Measurements from ENCODE around the gene KCTD16. TPM values are rescaled to one million over a fixed set of nuclear protein-coding genes. Genes with fewer than 3 reads are reported as not detected.

KCTD16 gene
- total and polyA plus RNA-seq, 12 donors, result 0.04 to 2.1 (median 0.48) TPM; not detected in 1

GRCh38 chr5:144284931-144285502 lies 114.3 kb downstream of the KCTD16 start:
- Histone ChIP-seq H3K4me3 (no peak overlapping the region), H3K4me1 (replicated peaks in 1 of 2) (no peaks in the 10 kb centered on the region), H3K36me3 (replicated peaks in 1 of 2) (no peaks in the 10 kb centered on the region), H3K9me3 (replicated peaks in 1 of 3) (no peaks in the 10 kb centered on the region), H3K27ac (no peak overlapping the region), H3K27me3 (no peaks in the 10 kb centered on the region)
- WGBS, 4 donors, result 75 to 81% (median 76%) methylated on average over 2 of the region's 2 CpGs
- TF ChIP-seq, protein P1, sequence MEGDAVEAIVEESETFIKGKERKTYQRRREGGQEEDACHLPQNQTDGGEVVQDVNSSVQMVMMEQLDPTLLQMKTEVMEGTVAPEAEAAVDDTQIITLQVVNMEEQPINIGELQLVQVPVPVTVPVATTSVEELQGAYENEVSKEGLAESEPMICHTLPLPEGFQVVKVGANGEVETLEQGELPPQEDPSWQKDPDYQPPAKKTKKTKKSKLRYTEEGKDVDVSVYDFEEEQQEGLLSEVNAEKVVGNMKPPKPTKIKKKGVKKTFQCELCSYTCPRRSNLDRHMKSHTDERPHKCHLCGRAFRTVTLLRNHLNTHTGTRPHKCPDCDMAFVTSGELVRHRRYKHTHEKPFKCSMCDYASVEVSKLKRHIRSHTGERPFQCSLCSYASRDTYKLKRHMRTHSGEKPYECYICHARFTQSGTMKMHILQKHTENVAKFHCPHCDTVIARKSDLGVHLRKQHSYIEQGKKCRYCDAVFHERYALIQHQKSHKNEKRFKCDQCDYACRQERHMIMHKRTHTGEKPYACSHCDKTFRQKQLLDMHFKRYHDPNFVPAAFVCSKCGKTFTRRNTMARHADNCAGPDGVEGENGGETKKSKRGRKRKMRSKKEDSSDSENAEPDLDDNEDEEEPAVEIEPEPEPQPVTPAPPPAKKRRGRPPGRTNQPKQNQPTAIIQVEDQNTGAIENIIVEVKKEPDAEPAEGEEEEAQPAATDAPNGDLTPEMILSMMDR (IDR thresholded peaks at IDR 0.05), result no peak
- TF ChIP-seq POLR2A (IDR thresholded peaks at IDR 0.05), result no peak
- no peak for DNase-seq
- intact Hi-C loops (cut with DNase I), result no loop called here

GRCh38 chr5:144289277-144289676 lies 118.6 kb downstream of the KCTD16 start:
- TF ChIP-seq, protein P1 (IDR thresholded peaks at IDR 0.05), result no peak
- TF ChIP-seq POLR2A (IDR thresholded peaks at IDR 0.05), result no peak
- intact Hi-C loops (cut with DNase I), result no loop called here
- no peak overlapping the region for H3K27ac ChIP-seq
- H3K27me3 ChIP-seq, result no peaks in the 10 kb centered on the region
- H3K4me1 ChIP-seq (replicated peaks in 1 of 2), result no peaks in the 10 kb centered on the region
- DNase-seq, result no peak
- H3K4me3 ChIP-seq, result no peak overlapping the region
- no peaks in the 10 kb centered on the region for H3K36me3 ChIP-seq (replicated peaks in 1 of 2)
- H3K9me3 ChIP-seq (replicated peaks in 1 of 3), result no peaks in the 10 kb centered on the region
- WGBS, 4 donors, result 75 to 88% (median 79%) methylated on average over 2 of the region's 2 CpGs

GRCh38 chr5:144292029-144292428 lies 121.4 kb downstream of the KCTD16 start:
- no peaks in the 10 kb centered on the region for H3K4me1 ChIP-seq (replicated peaks in 1 of 2)
- H3K36me3 ChIP-seq (replicated peaks in 1 of 2), result no peaks in the 10 kb centered on the region
- no peak for DNase-seq
- H3K27me3 ChIP-seq, result no peaks in the 10 kb centered on the region
- H3K27ac ChIP-seq, result no peak overlapping the region
- TF ChIP-seq, protein P1 (IDR thresholded peaks at IDR 0.05), result no peak
- TF ChIP-seq POLR2A (IDR thresholded peaks at IDR 0.05), result no peak
- no peaks in the 10 kb centered on the region for H3K9me3 ChIP-seq (replicated peaks in 1 of 3)
- H3K4me3 ChIP-seq, result no peak overlapping the region
- intact Hi-C loops (cut with DNase I), result no loop called here

DNA sequence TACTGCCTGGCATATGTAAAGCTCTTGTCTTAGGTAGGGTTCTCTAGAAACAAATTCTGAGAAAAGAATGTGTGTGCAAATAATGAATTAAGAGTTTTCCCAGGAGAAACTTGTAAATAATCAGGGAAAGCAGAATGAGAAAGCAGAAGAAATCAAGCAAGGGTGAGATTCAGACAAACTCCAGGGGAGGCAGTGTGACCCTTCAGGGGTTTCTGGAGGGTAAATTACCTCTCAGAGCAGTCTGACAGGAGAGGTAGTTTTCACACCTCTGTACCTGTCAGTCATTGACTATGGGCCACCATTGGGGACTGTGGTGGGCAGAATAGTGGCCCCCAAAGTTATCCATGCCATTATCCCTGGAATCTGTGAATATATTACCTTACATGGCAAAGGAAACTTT lies 124.6 kb downstream of the KCTD16 start:
- no peak overlapping the region for H3K4me3 ChIP-seq
- H3K36me3 ChIP-seq (replicated peaks in 1 of 2), result no peaks in the 10 kb centered on the region
- no peak overlapping the region for H3K27ac ChIP-seq
- no peaks in the 10 kb centered on the region for H3K9me3 ChIP-seq (replicated peaks in 1 of 3)
- H3K4me1 ChIP-seq (replicated peaks in 1 of 2), result no peaks in the 10 kb centered on the region
- no peak for DNase-seq
- no peak for TF ChIP-seq POLR2A (IDR thresholded peaks at IDR 0.05)
- TF ChIP-seq, protein P1 (IDR thresholded peaks at IDR 0.05), result no peak
- no peaks in the 10 kb centered on the region for H3K27me3 ChIP-seq
- intact Hi-C loops (cut with DNase I), result no loop called here
